SU-DHL-6 (cell line): Measurements from ENCODE around the gene COIL.

Experiments used
- H2AFZ ChIP-seq: fragments of 200-600 bp; sonication (generic); 2 replicates; pipeline ENCODE4 v1.6.1; 2014; ENCODE audit warnings: low read depth, mild to moderate bottlenecking, moderate library complexity, mixed read lengths, antibody characterized with exemption, low read length; ENCODE audit not compliant: severe bottlenecking
- H3F3A ChIP-seq: fragments of 200-600 bp; shearing (Covaris generic); 2 replicates; pipeline ENCODE4 v1.6.0; 2016; ENCODE audit warnings: antibody characterized with exemption, mild to moderate bottlenecking; ENCODE audit not compliant: insufficient read depth
- H3K27ac ChIP-seq: fragments of 200-600 bp; sonication (generic); 2 replicates; pipeline ENCODE4 v1.5.1; 2016; ENCODE audit warnings: low read depth, mild to moderate bottlenecking, low read length, moderate library complexity, mixed read lengths
- H3K27me3 ChIP-seq: fragments of 200-600 bp; sonication (generic), shearing (Covaris generic); 2 replicates; pipeline ENCODE4 v1.6.0; 2014; ENCODE audit warnings: mild to moderate bottlenecking, low read length
- H3K36me3 ChIP-seq: fragments of 200-600 bp; sonication (generic); 2 replicates; pipeline ENCODE4 v1.6.1; 2014; ENCODE audit warnings: mild to moderate bottlenecking, low read length, mixed read lengths
- H3K4me2 ChIP-seq: fragments of 300-600, 200-600 bp; shearing (Covaris generic), sonication (generic); 2 replicates; pipeline ENCODE4 v1.6.0; 2014; ENCODE audit warnings: low read length, low read depth, mild to moderate bottlenecking; ENCODE audit not compliant: poor library complexity, severe bottlenecking
- H3K4me3 ChIP-seq: fragments of 200-600 bp; sonication (generic); 2 replicates; pipeline ENCODE4 v1.5.1; 2014; ENCODE audit warnings: antibody characterized with exemption, low read length, mild to moderate bottlenecking, mixed read lengths; ENCODE audit not compliant: insufficient read depth, poor library complexity, severe bottlenecking
- H3K79me2 ChIP-seq: fragments of 200-600 bp; sonication (generic); 2 replicates; pipeline ENCODE4 v1.6.1; 2014; ENCODE audit warnings: mild to moderate bottlenecking, low read length, moderate library complexity; ENCODE audit not compliant: insufficient read depth
- H3K9ac ChIP-seq: fragments of 200-600 bp; sonication (generic); 2 replicates; pipeline ENCODE4 v1.7.0; 2014; ENCODE audit warnings: mild to moderate bottlenecking, low read length
- H3K9me2 ChIP-seq: fragments of 200-600 bp; sonication (generic); replicated peaks from 2 replicates; pipeline ENCODE4 v1.6.1; 2014; ENCODE audit warnings: low read length; ENCODE audit not compliant: insufficient read depth
- H3K9me3 ChIP-seq: fragments of 200-600 bp; sonication (generic); 2 replicates; pipeline ENCODE4 v1.6.1; 2014; ENCODE audit warnings: low read length, mixed read lengths; ENCODE audit not compliant: insufficient read depth
- H4K20me1 ChIP-seq: fragments of 200-600 bp; sonication (generic); 2 replicates; pipeline ENCODE4 v1.6.1; 2014; ENCODE audit warnings: low read depth, mild to moderate bottlenecking, antibody characterized with exemption, low read length, moderate library complexity, mixed read lengths
- CTCF ChIP-seq: fragments of 200-600 bp; sonication (generic); IDR thresholded peaks from one replicate; pipeline ENCODE4 v1.5.1; 2017; ENCODE audit warnings: antibody characterized with exemption, mild to moderate bottlenecking, low read length, moderate library complexity; ENCODE audit not compliant: insufficient read depth, poor library complexity, severe bottlenecking
- EZH2phosphoT487 ChIP-seq: fragments of 200-600 bp; sonication (generic), shearing (Covaris generic); conservative IDR thresholded peaks from 2 replicates; pipeline ENCODE4 v1.6.1; 2018; ENCODE audit warnings: mild to moderate bottlenecking, antibody characterized with exemption, low read length, moderate library complexity, mixed read lengths

The COIL gene

DNA sequence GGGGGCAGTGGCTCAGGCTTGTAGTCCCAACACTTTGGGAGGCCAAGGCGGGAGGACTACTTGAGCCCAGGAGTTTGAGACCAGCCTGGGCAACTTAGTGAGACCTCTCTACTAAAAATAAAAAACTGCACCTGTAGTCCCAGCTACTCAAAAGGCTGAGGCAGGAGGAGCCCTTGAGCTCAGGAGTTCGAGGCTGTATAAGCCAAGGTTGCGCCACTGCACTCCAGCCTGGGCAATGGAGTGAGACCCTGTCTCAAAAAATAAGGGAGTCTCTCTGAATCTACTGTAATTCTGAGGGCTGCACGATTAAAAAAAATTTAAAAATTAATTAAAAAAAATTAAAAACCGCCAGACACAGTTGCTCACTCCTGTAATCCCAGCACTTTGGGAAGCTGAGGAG is 3.9 kb downstream of the COIL start:
- Histone ChIP-seq H3K4me3 (no peak overlapping the region), H3K4me2 (no peak overlapping the region), H4K20me1 (no peaks in the 10 kb centered on the region), H3K36me3 (no peaks in the 10 kb centered on the region), H3K27me3 (no peaks in the 10 kb centered on the region), H3K79me2 (peaks cover 70% of the 10 kb centered on the region), H3K9ac (no peak overlapping the region), H3F3A (peaks cover 8% of the 10 kb centered on the region; the same call in 1 of the 2 replicates), H2AFZ (no peak overlapping the region), H3K9me3 (no peaks in the 10 kb centered on the region), H3K9me2 (no peaks in the 10 kb centered on the region), H3K27ac (no peak overlapping the region)
- TF ChIP-seq CTCF = no peak
- no peak for TF ChIP-seq EZH2phosphoT487

DNA sequence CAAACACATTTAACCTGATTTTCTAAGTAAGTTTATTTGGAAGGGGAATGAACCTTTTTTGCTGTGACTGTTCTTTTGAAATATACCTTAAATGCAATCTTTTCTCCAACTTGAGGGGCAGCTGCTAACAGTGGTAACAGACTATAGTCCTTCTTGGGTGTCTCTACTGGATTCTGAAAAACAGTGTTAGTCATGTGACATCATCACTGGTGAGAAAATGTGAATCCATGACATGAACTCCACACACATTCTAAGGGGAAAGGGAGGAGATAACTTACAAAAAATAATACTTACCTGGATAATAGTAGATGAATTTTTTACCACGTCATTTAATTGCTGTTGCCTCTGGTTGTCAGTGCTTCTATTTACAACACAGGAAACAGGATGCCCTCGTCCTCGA is 11.3 kb downstream of the COIL start:
- no peak overlapping the region for H2AFZ ChIP-seq
- no peaks in the 10 kb centered on the region for H3K27me3 ChIP-seq
- no peak overlapping the region for H3K4me3 ChIP-seq
- no peak overlapping the region for H3K4me2 ChIP-seq
- peaks cover 21% of the 10 kb centered on the region; the same call in 1 of the 2 replicates for H3K79me2 ChIP-seq
- H3K9me3 ChIP-seq = no peaks in the 10 kb centered on the region
- no peak overlapping the region for H3K9ac ChIP-seq
- H3K27ac ChIP-seq = no peak overlapping the region
- no peaks in the 10 kb centered on the region for H3K9me2 ChIP-seq
- no peak for TF ChIP-seq EZH2phosphoT487
- no peak for TF ChIP-seq CTCF
- H3F3A ChIP-seq = 0 out of 2 replicates have a peak, but pooled peaks cover 5% of the 10 kb centered on the region
- no peaks in the 10 kb centered on the region; the same call in 1 of the 2 replicates for H4K20me1 ChIP-seq
- H3K36me3 ChIP-seq = peaks cover 13% of the 10 kb centered on the region

DNA sequence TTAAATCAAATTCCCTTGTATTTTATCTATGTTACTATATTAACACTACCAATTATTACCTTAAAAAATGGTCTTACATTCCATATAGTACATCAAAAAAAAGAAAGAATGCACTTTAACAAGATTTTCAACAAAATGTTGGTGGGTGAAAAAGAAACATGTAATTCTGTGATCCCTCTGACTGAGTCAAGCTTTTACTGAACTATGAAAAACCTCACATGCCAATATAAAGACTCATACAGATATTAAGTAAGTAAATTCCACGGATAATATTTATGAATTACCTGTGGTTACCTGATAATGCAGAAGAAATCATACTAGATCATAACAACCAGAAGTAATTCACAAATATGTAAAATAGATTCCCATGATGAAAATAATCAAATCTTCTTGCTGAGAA is 12.4 kb downstream of the COIL start:
- TF ChIP-seq EZH2phosphoT487 (no peak), CTCF (no peak)
- H2AFZ ChIP-seq = no peak overlapping the region
- H3K9me2 ChIP-seq = no peaks in the 10 kb centered on the region
- no peaks in the 10 kb centered on the region; the same call in 1 of the 2 replicates for H4K20me1 ChIP-seq
- H3K36me3 ChIP-seq = peaks cover 13% of the 10 kb centered on the region
- no peak overlapping the region for H3K27ac ChIP-seq
- no peak overlapping the region for H3K4me2 ChIP-seq
- no peak overlapping the region for H3K9ac ChIP-seq
- H3K9me3 ChIP-seq = no peaks in the 10 kb centered on the region
- H3K27me3 ChIP-seq = no peaks in the 10 kb centered on the region
- H3K79me2 ChIP-seq = peaks cover 11% of the 10 kb centered on the region; the same call in 1 of the 2 replicates
- 0 out of 2 replicates have a peak, but pooled peaks cover 5% of the 10 kb centered on the region for H3F3A ChIP-seq
- no peak overlapping the region for H3K4me3 ChIP-seq
